ENCODE data around the gene BMP2. TPM values are rescaled to one million over a fixed set of nuclear protein-coding genes. Genes with fewer than 3 reads are reported as not detected.

Gene BMP2
- total RNA-seq, 1 experiment from 2014 or later, result not detected

GRCh38 chr20:6726761-6727160 is 40.7 kb upstream of the BMP2 start:
- Histone ChIP-seq H3K4me3 (ENCODE audit: low read depth, low read length, poor library complexity, severe bottlenecking) (no peak overlapping the region), H3K27ac (ENCODE audit: low read depth, low read length, poor library complexity, severe bottlenecking) (no peak overlapping the region), H3K27me3 (replicated peaks; ENCODE audit: insufficient read depth, low read depth, low read length, poor library complexity) (peaks cover 8% of the 10 kb centered on the region), H3K4me1 (ENCODE audit: insufficient read depth, low read length, poor library complexity, severe bottlenecking) (no peaks in the 10 kb centered on the region), H3K36me3 (ENCODE audit: insufficient read depth, low read length, poor library complexity, severe bottlenecking) (no peaks in the 10 kb centered on the region), H3K9me3 (ENCODE audit: low read depth, low read length, poor library complexity, severe bottlenecking) (no peaks in the 10 kb centered on the region)
- no TSS peak for BruUV-seq (replicated peaks)
- intact Hi-C loops (cut with micrococcal nuclease; ENCODE audit: unreplicated experiment), result no loop called here
- POLR2A ChIA-PET (ENCODE audit: low non-redundant PET), result no interaction called here
- CTCF ChIA-PET, result no interaction called here
- TF ChIP-seq, protein P1, sequence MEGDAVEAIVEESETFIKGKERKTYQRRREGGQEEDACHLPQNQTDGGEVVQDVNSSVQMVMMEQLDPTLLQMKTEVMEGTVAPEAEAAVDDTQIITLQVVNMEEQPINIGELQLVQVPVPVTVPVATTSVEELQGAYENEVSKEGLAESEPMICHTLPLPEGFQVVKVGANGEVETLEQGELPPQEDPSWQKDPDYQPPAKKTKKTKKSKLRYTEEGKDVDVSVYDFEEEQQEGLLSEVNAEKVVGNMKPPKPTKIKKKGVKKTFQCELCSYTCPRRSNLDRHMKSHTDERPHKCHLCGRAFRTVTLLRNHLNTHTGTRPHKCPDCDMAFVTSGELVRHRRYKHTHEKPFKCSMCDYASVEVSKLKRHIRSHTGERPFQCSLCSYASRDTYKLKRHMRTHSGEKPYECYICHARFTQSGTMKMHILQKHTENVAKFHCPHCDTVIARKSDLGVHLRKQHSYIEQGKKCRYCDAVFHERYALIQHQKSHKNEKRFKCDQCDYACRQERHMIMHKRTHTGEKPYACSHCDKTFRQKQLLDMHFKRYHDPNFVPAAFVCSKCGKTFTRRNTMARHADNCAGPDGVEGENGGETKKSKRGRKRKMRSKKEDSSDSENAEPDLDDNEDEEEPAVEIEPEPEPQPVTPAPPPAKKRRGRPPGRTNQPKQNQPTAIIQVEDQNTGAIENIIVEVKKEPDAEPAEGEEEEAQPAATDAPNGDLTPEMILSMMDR (conservative IDR thresholded peaks at IDR 0.05; ENCODE audit: low read depth, low read length), result no peak
- TF ChIP-seq EZH2 (IDR thresholded peaks at IDR 0.05; ENCODE audit: borderline replicate concordance, low read depth, low read length, poor library complexity, severe bottlenecking), result no peak
- DNase-seq (ENCODE audit: low spot score), result no peak

- Histone ChIP-seq H3K27me3 (replicated peaks; ENCODE audit: insufficient read depth, low read depth, low read length, poor library complexity) (peaks cover 8% of the 10 kb centered on the region), H3K36me3 (ENCODE audit: insufficient read depth, low read length, poor library complexity, severe bottlenecking) (no peaks in the 10 kb centered on the region), H3K4me1 (ENCODE audit: insufficient read depth, low read length, poor library complexity, severe bottlenecking) (no peaks in the 10 kb centered on the region), H3K9me3 (ENCODE audit: low read depth, low read length, poor library complexity, severe bottlenecking) (no peaks in the 10 kb centered on the region), H3K4me3 (ENCODE audit: low read depth, low read length, poor library complexity, severe bottlenecking) (no peak overlapping the region), H3K27ac (ENCODE audit: low read depth, low read length, poor library complexity, severe bottlenecking) (no peak overlapping the region)
- intact Hi-C loops (cut with micrococcal nuclease; ENCODE audit: unreplicated experiment), result no loop called here
- TF ChIP-seq, protein P1 (conservative IDR thresholded peaks at IDR 0.05; ENCODE audit: low read depth, low read length), result no peak
- TF ChIP-seq EZH2 (IDR thresholded peaks at IDR 0.05; ENCODE audit: borderline replicate concordance, low read depth, low read length, poor library complexity, severe bottlenecking), result no peak
- no peak for DNase-seq (ENCODE audit: low spot score)
- POLR2A ChIA-PET (ENCODE audit: low non-redundant PET), result no interaction called here
- CTCF ChIA-PET, result no interaction called here
- no TSS peak for BruUV-seq (replicated peaks)
These were observed 36.7 kb upstream of the BMP2 start for GRCh38 chr20:6730672-6731328.

DNA sequence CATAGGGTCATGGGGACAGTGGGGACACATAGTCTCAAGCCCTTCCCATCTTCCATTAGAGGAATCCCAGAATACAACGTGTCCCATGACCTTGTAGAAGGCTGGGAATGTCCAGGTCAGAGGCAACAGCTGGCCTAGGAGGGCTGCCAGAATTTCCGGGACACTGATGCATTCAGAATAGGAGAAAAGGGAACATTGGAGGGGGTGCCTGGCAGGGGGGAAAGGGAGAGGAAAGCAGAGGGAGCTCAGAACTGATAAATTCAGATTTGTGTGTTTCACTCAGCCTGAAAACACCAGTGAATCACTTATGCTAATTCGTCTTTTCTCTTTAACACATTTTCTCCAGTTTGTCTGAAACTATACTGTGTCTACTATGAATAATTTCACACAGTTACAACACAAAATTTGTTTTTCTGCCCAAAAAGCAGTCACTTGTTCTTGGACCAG is 35.5 kb upstream of the BMP2 start:
- Histone ChIP-seq H3K27ac (ENCODE audit: low read depth, low read length, poor library complexity, severe bottlenecking) (no peak overlapping the region), H3K36me3 (ENCODE audit: insufficient read depth, low read length, poor library complexity, severe bottlenecking) (no peaks in the 10 kb centered on the region), H3K4me3 (ENCODE audit: low read depth, low read length, poor library complexity, severe bottlenecking) (no peak overlapping the region), H3K4me1 (ENCODE audit: insufficient read depth, low read length, poor library complexity, severe bottlenecking) (no peaks in the 10 kb centered on the region), H3K27me3 (replicated peaks; ENCODE audit: insufficient read depth, low read depth, low read length, poor library complexity) (peaks cover 8% of the 10 kb centered on the region), H3K9me3 (ENCODE audit: low read depth, low read length, poor library complexity, severe bottlenecking) (no peaks in the 10 kb centered on the region)
- intact Hi-C loops (cut with micrococcal nuclease; ENCODE audit: unreplicated experiment), result no loop called here
- TF ChIP-seq, protein P1 (conservative IDR thresholded peaks at IDR 0.05; ENCODE audit: low read depth, low read length), result no peak
- no peak for TF ChIP-seq EZH2 (IDR thresholded peaks at IDR 0.05; ENCODE audit: borderline replicate concordance, low read depth, low read length, poor library complexity, severe bottlenecking)
- no TSS peak for BruUV-seq (replicated peaks)
- ChIA-PET CTCF (no interaction called here), POLR2A (ENCODE audit: low non-redundant PET) (no interaction called here)
- no peak for DNase-seq (ENCODE audit: low spot score)
